HG02642 (cell line): Measurements from ENCODE around the gene DCTN3.
"Not testable (repeated sequence)": the region's sequence is repeated elsewhere in the genome, so short reads cannot be mapped to it uniquely, and the experiment has no call there.

Experiments
- ATAC-seq: cut with Tn5 transposase; IDR thresholded peaks from one replicate; pipeline ENCODE4 v1.9.1; 2021; ENCODE audit warnings: mild to moderate bottlenecking; ENCODE audit not compliant: unreplicated experiment, poor library complexity

The DCTN3 gene

GRCh38 chr9:34647651-34648050, 27.4 kb upstream of the DCTN3 start:
- ATAC-seq = no peak

- ATAC-seq = no peak
Observed at GRCh38 chr9:34647084-34647403, 26.7 kb upstream of the DCTN3 start.

GRCh38 chr9:34646211-34647083, 26.2 kb upstream of the DCTN3 start, which contains the start of gene GALT:
TSS of gene GALT (plus strand) at chr9:34646675. CDS start at chr9:34646705, 30 bp downstream.
- ATAC-seq = peak; percentile 91

- no peak for ATAC-seq
Observed at GRCh38 chr9:34644766-34645314, 24.5 kb upstream of the DCTN3 start.

GRCh38 chr9:34642679-34643078, 22.4 kb upstream of the DCTN3 start:
- no peak for ATAC-seq

- not testable (repeated sequence) for ATAC-seq
Observed at GRCh38 chr9:34639322-34639721, 19.0 kb upstream of the DCTN3 start.

- no peak for ATAC-seq
Observed at GRCh38 chr9:34638138-34638445, 17.8 kb upstream of the DCTN3 start.

- ATAC-seq = peak; percentile 91
Observed at GRCh38 chr9:34637356-34638137, 17.3 kb upstream of the DCTN3 start, which contains the start of gene SIGMAR1. TSS of gene SIGMAR1 (minus strand) at chr9:34637787. CDS start at chr9:34637697, 90 bp downstream.

- no peak for ATAC-seq
Observed at GRCh38 chr9:34636791-34637355, 16.6 kb upstream of the DCTN3 start.

GRCh38 chr9:34635556-34635955, 15.3 kb upstream of the DCTN3 start:
- no peak for ATAC-seq

- ATAC-seq = no peak
Observed at GRCh38 chr9:34634551-34635248, 14.4 kb upstream of the DCTN3 start.

- ATAC-seq = peak; percentile 25
Observed at GRCh38 chr9:34633851-34634550, 13.7 kb upstream of the DCTN3 start.

GRCh38 chr9:34633166-34633565, 12.9 kb upstream of the DCTN3 start:
- ATAC-seq = no peak

- ATAC-seq = no peak
Observed at GRCh38 chr9:34630402-34631154, 10.3 kb upstream of the DCTN3 start.

GRCh38 chr9:34629491-34629808, 9.2 kb upstream of the DCTN3 start:
- ATAC-seq = no peak

- no peak for ATAC-seq
Observed at GRCh38 chr9:34628656-34629490, 8.6 kb upstream of the DCTN3 start, which contains the start of gene ARID3C. TSS of gene ARID3C (minus strand) at chr9:34629066. CDS start at chr9:34628014, 1,052 bp downstream.

GRCh38 chr9:34627716-34628655, 7.7 kb upstream of the DCTN3 start:
- ATAC-seq = no peak
